Neutrophil (primary cell): ENCODE data around the gene P2RX6.

ENCODE experiments used
- H3K27ac ChIP-seq: fragments of 200-600 bp; sonication (generic); 2 replicates; pipeline ENCODE4 v1.5.1; 2016; ENCODE audit warnings: mild to moderate bottlenecking, moderate library complexity
- H3K27me3 ChIP-seq: fragments of 200-600 bp; sonication (generic); 2 replicates; pipeline ENCODE4 v1.6.0; 2016; ENCODE audit warnings: mild to moderate bottlenecking
- H3K36me3 ChIP-seq: fragments of 200-600 bp; sonication (generic); 2 replicates; pipeline ENCODE4 v1.5.1; 2017
- H3K4me1 ChIP-seq, 2 experiments: fragments of 200-600 bp in 1 of 2; sonication (generic) in 1 of 2; 1 replicate in 1 of 2; 2 replicates in 1 of 2; pipeline versions ENCODE4 v1.5.1 to v1.6.1; 2013 to 2016; ENCODE audit warnings: low read depth in 1 of 2, low read length in 1 of 2, mild to moderate bottlenecking in 1 of 2, moderate library complexity in 1 of 2; ENCODE audit not compliant: control insufficient read depth in 1 of 2, insufficient read depth in 1 of 2
- H3K4me3 ChIP-seq, 2 experiments: fragments of 200-600 bp in 1 of 2; sonication (generic) in 1 of 2; 1 replicate in 1 of 2; 2 replicates in 1 of 2; pipeline ENCODE4 v1.5.1; 2013 to 2016; ENCODE audit warnings: low read depth in 1 of 2, low read length in 1 of 2, mild to moderate bottlenecking in 1 of 2, moderate library complexity in 1 of 2
- H3K9me3 ChIP-seq: fragments of 200-600 bp; sonication (generic); 2 replicates; pipeline ENCODE4 v1.5.1; 2016
- TF ChIP-seq, protein P1 (sequence below): fragments of 200-600 bp; sonication (generic); IDR thresholded peaks from 2 replicates; pipeline ENCODE4 v1.5.1; 2016; ENCODE audit warnings: antibody characterized with exemption

P2RX6 gene

DNA sequence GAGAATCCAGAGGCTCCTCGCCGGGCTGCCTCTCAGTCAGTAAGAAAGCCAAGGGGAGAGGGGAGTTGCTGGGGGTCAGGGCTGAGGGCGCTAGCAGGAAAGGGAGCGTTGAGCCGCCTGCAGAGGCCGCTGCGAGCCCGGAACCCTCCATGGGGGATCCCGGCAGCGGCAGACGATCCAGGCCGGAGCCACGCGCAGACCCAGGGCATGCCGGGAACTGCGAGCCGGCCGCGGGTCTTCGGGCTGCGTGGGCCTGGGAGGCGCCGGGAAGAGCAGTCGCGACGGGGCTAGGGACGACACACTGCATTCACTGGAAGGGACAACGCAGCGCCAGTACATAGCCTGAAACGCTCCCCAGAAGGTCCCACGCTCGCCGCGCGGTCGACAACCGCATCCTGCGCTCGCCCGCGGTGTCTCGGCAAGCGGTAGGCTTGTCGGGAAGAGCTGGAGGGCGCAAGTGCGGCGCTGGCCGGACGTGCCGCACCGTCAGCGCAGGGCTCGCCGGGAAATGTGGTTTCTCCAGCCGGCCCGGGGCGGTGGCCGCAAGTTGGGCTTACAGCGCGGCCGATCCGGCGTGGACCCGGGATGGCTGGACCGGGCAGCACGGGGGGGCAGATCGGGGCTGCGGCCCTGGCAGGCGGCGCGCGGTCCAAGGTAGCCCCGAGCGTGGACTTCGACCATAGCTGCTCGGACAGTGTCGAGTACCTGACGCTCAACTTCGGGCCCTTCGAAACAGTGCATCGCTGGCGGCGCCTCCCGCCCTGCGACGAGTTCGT lies 33.0 kb upstream of the P2RX6 start, which contains the start of gene LZTR1:
Gene LZTR1, plus strand, starts transcription at position 511 of the 776 bp plus-strand sequence. Its CDS starts 75 bp downstream, at position 586.
- Histone ChIP-seq H3K27ac (peak within 1 kb of the TSS; percentile 76), H3K4me3 (peak within 1 kb of the TSS; percentile 76 to 84), H3K4me1 (peaks cover 27 to 29% of the 10 kb centered on the region in 2 experiments), H3K27me3 (peaks cover 9% of the 10 kb centered on the region), H3K36me3 (peaks cover 6% of the 10 kb centered on the region), H3K9me3 (no peaks in the 10 kb centered on the region)
- TF ChIP-seq, protein P1, sequence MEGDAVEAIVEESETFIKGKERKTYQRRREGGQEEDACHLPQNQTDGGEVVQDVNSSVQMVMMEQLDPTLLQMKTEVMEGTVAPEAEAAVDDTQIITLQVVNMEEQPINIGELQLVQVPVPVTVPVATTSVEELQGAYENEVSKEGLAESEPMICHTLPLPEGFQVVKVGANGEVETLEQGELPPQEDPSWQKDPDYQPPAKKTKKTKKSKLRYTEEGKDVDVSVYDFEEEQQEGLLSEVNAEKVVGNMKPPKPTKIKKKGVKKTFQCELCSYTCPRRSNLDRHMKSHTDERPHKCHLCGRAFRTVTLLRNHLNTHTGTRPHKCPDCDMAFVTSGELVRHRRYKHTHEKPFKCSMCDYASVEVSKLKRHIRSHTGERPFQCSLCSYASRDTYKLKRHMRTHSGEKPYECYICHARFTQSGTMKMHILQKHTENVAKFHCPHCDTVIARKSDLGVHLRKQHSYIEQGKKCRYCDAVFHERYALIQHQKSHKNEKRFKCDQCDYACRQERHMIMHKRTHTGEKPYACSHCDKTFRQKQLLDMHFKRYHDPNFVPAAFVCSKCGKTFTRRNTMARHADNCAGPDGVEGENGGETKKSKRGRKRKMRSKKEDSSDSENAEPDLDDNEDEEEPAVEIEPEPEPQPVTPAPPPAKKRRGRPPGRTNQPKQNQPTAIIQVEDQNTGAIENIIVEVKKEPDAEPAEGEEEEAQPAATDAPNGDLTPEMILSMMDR: no peak

DNA sequence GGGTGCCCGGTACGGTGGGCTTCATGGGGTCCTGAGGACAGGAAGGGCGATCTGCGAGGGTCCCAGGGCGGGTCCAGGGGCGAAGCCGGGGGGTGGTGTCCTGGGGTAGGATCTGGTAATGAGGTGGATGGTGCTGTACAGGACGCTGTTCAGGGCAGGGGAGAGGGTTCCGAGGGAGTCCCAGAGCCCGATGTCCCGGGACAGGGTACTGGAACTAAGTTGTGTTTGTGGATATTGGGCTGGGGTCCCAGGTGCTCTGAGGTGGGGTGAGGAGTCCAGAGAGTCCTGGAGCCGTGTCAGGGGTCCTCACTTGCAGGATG lies 32.4 kb upstream of the P2RX6 start:
- Histone ChIP-seq H3K4me3 (peak overlapping the region; percentile 76 to 84), H3K9me3 (no peaks in the 10 kb centered on the region), H3K27ac (peak overlapping the region; percentile 76), H3K36me3 (peaks cover 10% of the 10 kb centered on the region), H3K27me3 (peaks cover 9% of the 10 kb centered on the region), H3K4me1 (peaks cover 27 to 29% of the 10 kb centered on the region in 2 experiments)
- TF ChIP-seq, protein P1: no peak

DNA sequence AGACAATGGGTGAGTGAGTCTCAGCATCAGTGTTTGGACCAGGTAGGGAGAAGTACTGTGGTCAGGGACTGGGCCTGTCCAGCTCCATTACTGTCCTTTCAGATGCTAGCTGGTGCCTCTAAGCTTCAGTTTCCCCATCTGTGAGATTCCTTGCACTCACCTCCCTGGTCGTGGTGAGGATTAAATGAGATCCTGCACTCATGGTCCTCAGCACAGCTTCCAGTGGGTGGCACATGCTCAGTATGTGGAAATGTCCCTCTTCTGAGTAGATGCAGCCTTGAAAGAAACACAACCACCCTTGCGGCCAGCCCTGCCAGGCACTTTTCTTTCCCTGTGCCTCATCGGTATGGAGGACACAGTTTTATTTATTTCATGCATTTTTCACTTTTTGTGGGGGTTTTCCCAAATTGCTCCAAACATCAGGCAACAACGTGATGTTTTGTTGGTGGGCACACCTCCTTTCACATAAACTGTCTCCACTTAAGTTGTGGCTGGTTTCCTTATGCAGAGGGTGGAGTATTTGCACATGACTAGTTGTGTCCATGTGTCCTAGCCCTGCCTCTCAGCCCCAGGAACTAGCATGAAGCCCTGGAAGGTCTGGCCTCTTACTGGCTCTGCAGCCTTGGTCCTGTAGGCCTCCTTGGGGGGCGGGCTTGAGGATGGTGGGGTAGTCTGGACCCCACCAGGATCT lies 31.7 kb upstream of the P2RX6 start:
- TF ChIP-seq, protein P1: no peak
- Histone ChIP-seq H3K4me1 (peaks cover 27 to 29% of the 10 kb centered on the region in 2 experiments), H3K27ac (no peak overlapping the region)

DNA sequence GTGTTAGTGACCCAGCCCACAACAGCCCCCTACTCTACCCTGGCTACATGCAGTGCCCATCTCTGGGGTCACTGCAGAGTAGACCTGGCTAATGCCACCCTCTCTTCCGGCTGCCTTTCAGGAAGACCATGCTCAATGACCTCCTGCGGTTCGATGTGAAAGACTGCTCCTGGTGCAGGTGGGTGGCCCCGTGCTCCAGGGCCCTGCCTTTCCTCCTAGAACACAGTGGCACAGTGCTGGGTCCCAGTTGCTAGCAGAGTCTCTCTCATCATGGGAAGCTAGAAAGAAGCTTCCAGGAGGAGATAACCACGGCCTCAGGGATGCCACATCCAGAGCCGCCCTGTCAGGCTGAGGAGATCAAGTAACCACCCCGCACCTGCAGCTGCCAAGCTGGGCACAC lies 29.2 kb upstream of the P2RX6 start:
- H3K9me3 ChIP-seq: no peaks in the 10 kb centered on the region
- no peak overlapping the region for H3K27ac ChIP-seq
- peaks cover 17 to 19% of the 10 kb centered on the region in 2 experiments for H3K4me1 ChIP-seq
- H3K36me3 ChIP-seq: peaks cover 25% of the 10 kb centered on the region
- H3K27me3 ChIP-seq: no peaks in the 10 kb centered on the region
- TF ChIP-seq, protein P1: no peak
- H3K4me3 ChIP-seq: no peak overlapping the region

More for the DNA sequence above, 31.7 kb upstream of the P2RX6 start:
- Histone ChIP-seq H3K9me3 (no peaks in the 10 kb centered on the region), H3K4me3 (peak overlapping the region in 1 of 2 experiments; percentile 84), H3K27me3 (peaks cover 9% of the 10 kb centered on the region), H3K36me3 (peaks cover 17% of the 10 kb centered on the region)

DNA sequence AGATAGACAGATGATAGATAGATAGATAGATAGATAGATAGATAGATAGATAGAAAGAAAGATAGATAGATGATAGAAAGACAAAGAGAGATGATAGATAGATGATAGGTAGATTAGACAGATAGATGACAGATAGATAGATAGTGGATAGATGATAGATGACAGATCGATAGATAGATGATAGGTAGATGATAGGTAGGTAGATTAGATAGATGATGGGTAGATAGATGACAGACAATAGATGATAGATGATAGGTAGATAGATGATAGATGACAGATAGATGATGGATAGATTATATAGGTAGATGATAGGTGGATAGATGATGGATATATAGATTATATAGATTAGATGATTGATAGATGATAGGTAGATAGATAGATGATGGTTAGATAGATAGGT lies 28.6 kb upstream of the P2RX6 start:
- Histone ChIP-seq H3K36me3 (peaks cover 31% of the 10 kb centered on the region), H3K4me3 (no peak overlapping the region), H3K9me3 (no peaks in the 10 kb centered on the region), H3K4me1 (peaks cover 14% of the 10 kb centered on the region in 2 experiments), H3K27ac (no peak overlapping the region), H3K27me3 (no peaks in the 10 kb centered on the region)
- TF ChIP-seq, protein P1: no peak
